ENCODE results near the gene SLC13A5.

GRCh38 chr17:6712058-6712853 lies 913 bp downstream of the SLC13A5 start:
- TF ChIP-seq POLR2AphosphoS5 (IDR thresholded peaks at IDR 0.05; ENCODE audit: borderline replicate concordance, low read depth, low read length) (no peak), EZH2 (IDR thresholded peaks at IDR 0.05) (no peak), FOXP2 (optimal IDR thresholded peaks at IDR 0.05; ENCODE audit: control extremely low read depth, extremely low read length, insufficient read depth) (no peak)
